ENCODE results near the gene PCDHA1.
"Not testable (repeated sequence)": the region's sequence is repeated elsewhere in the genome, so short reads cannot be mapped to it uniquely, and the experiment has no call there.

The PCDHA1 gene

GRCh38 chr5:140780512-140780911, 5.4 kb upstream of the PCDHA1 start:
- no peak for TF ChIP-seq CTCF (IDR thresholded peaks at IDR 0.05; ENCODE audit: extremely low read depth, insufficient read depth, missing control alignments)
- DNase-seq (ENCODE audit: low spot score): no peak
- in situ Hi-C loops (cut with MboI; ENCODE audit: low pct_unique_long_range_greater_than_20kb, low sequenced_read_pairs, unreplicated experiment): no loop called here

- in situ Hi-C loops (cut with MboI; ENCODE audit: low pct_unique_long_range_greater_than_20kb, low sequenced_read_pairs, unreplicated experiment): not testable (repeated sequence)
Measured at GRCh38 chr5:140787422-140787821, 1.5 kb downstream of the PCDHA1 start.

GRCh38 chr5:140787849-140788504, 2.0 kb downstream of the PCDHA1 start:
- in situ Hi-C loops (cut with MboI; ENCODE audit: low pct_unique_long_range_greater_than_20kb, low sequenced_read_pairs, unreplicated experiment); DNase-seq (ENCODE audit: low spot score): not testable (repeated sequence)

More at GRCh38 chr5:140787422-140787821, 1.5 kb downstream of the PCDHA1 start:
- DNase-seq (ENCODE audit: low spot score): not testable (repeated sequence)

GRCh38 chr5:140791089-140791488, 5.1 kb downstream of the PCDHA1 start:
- in situ Hi-C loops (cut with MboI; ENCODE audit: low pct_unique_long_range_greater_than_20kb, low sequenced_read_pairs, unreplicated experiment): no loop called here
- no peak for DNase-seq (ENCODE audit: low spot score)
- TF ChIP-seq CTCF (IDR thresholded peaks at IDR 0.05; ENCODE audit: extremely low read depth, insufficient read depth, missing control alignments): no peak

DNA sequence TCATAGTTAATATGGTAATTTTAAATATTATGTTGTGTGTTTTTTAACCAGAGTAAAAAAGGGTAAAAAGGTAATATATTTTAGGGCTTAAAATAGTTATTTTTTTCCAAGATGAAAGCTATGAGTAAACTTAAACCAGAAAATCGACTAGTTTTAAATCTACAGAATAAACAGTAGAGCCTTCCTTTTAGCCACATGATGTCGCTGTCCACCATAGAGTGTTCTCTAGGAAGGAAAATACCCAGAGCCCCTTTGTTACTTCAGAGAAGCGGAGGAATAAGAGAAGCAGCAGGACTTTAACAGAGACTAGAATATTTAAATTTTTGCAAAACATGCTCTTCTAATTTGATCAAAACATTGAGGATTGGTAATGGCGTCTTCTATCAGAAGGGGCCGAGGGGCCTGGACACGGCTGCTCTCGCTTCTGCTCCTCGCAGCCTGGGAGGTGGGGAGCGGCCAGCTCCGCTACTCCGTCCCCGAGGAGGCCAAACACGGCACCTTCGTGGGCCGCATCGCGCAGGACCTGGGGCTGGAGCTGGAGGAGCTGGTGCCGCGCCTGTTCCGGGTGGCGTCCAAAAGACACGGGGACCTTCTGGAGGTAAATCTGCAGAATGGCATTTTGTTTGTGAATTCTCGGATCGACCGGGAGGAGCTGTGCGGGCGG, 8.8 kb downstream of the PCDHA1 start, which contains the start of gene PCDHA2:
PCDHA2 (plus strand) TSS at position 258 of the 664 bp plus-strand sequence.
- in situ Hi-C loops (cut with MboI; ENCODE audit: low pct_unique_long_range_greater_than_20kb, low sequenced_read_pairs, unreplicated experiment): no loop called here
- no peak for TF ChIP-seq CTCF (IDR thresholded peaks at IDR 0.05; ENCODE audit: extremely low read depth, insufficient read depth, missing control alignments)
- DNase-seq (ENCODE audit: low spot score): no peak

GRCh38 chr5:140795259-140795641, 9.3 kb downstream of the PCDHA1 start:
- no peak for DNase-seq (ENCODE audit: low spot score)
- in situ Hi-C loops (cut with MboI; ENCODE audit: low pct_unique_long_range_greater_than_20kb, low sequenced_read_pairs, unreplicated experiment): no loop called here

DNA sequence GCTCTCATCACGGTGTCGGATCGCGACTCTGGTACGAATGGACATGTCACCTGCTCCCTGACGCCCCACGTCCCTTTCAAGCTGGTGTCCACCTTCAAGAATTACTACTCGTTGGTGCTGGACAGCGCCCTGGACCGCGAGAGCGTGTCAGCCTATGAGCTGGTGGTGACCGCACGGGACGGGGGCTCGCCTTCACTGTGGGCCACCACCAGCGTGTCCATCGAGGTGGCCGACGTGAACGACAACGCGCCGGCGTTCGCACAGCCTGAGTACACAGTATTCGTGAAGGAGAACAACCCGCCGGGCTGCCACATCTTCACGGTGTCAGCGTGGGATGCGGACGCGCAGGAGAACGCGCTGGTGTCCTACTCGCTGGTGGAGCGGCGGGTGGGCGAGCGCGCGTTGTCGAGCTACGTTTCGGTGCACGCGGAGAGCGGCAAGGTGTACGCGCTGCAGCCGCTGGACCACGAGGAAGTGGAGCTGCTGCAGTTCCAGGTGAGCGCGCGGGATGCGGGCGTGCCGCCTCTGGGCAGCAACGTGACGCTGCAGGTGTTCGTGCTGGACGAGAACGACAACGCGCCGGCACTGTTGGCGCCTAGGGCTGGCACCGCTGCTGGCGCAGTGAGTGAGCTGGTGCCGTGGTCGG, 10.3 kb downstream of the PCDHA1 start:
- in situ Hi-C loops (cut with MboI; ENCODE audit: low pct_unique_long_range_greater_than_20kb, low sequenced_read_pairs, unreplicated experiment); DNase-seq (ENCODE audit: low spot score): not testable (repeated sequence)

More at GRCh38 chr5:140795259-140795641, 9.3 kb downstream of the PCDHA1 start:
- no peak for TF ChIP-seq CTCF (IDR thresholded peaks at IDR 0.05; ENCODE audit: extremely low read depth, insufficient read depth, missing control alignments)

DNA sequence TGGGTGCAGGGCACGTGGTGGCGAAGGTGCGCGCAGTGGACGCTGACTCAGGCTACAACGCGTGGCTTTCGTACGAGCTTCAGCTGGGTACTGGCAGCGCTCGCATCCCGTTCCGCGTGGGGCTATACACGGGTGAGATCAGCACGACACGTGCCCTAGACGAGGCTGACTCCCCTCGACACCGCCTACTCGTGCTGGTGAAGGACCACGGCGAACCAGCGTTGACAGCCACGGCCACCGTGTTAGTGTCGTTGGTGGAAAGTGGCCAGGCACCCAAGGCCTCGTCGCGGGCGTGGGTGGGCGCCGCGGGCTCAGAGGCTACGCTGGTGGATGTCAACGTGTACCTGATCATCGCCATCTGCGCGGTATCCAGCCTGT, 10.8 kb downstream of the PCDHA1 start:
- in situ Hi-C loops (cut with MboI; ENCODE audit: low pct_unique_long_range_greater_than_20kb, low sequenced_read_pairs, unreplicated experiment): no loop called here
- DNase-seq (ENCODE audit: low spot score): no peak
- TF ChIP-seq CTCF (IDR thresholded peaks at IDR 0.05; ENCODE audit: extremely low read depth, insufficient read depth, missing control alignments): no peak

All from GM13977 (cell line).